ENCODE data around the gene FRAT2.

The FRAT2 gene

DNA sequence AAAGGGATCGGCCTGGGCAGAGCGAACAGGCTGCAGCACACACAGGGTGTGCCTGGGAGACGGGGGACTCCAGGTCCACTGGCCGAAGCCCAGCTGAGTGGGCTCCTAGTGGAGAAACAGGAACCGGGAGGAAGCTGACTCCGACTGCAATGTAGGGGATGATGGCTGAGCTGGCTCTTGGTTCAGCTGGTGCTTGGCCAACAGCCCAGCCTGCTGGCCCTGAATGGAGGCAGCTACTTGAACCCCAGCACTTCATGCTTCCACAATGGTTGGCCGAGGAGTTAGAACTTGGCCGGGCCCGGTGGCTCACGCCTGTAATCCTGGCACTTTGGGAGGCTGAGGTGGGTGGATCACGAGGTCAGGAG lies 27.0 kb upstream of the FRAT2 start:
- Histone ChIP-seq H3K27ac (no peak overlapping the region), H3K36me3 (peaks cover 12 to 85% (median 56%) of the 10 kb centered on the region in 3 donors), H3K27me3 (no peaks in the 10 kb centered on the region), H3K4me1 (no peaks in the 10 kb centered on the region), H3K4me3 (no peak overlapping the region), H3K9me3 (no peaks in the 10 kb centered on the region)
- TF ChIP-seq, protein P1, sequence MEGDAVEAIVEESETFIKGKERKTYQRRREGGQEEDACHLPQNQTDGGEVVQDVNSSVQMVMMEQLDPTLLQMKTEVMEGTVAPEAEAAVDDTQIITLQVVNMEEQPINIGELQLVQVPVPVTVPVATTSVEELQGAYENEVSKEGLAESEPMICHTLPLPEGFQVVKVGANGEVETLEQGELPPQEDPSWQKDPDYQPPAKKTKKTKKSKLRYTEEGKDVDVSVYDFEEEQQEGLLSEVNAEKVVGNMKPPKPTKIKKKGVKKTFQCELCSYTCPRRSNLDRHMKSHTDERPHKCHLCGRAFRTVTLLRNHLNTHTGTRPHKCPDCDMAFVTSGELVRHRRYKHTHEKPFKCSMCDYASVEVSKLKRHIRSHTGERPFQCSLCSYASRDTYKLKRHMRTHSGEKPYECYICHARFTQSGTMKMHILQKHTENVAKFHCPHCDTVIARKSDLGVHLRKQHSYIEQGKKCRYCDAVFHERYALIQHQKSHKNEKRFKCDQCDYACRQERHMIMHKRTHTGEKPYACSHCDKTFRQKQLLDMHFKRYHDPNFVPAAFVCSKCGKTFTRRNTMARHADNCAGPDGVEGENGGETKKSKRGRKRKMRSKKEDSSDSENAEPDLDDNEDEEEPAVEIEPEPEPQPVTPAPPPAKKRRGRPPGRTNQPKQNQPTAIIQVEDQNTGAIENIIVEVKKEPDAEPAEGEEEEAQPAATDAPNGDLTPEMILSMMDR (IDR thresholded peaks at IDR 0.05) = no peak
- intact Hi-C loops (cut with DNase I; ENCODE audit: low total_unique reads) = loop anchor here (10.0 kb wide), 1 partner anchor 297 kb away; no protein-coding TSS in a partner anchor
- DNase-seq = no peak

DNA sequence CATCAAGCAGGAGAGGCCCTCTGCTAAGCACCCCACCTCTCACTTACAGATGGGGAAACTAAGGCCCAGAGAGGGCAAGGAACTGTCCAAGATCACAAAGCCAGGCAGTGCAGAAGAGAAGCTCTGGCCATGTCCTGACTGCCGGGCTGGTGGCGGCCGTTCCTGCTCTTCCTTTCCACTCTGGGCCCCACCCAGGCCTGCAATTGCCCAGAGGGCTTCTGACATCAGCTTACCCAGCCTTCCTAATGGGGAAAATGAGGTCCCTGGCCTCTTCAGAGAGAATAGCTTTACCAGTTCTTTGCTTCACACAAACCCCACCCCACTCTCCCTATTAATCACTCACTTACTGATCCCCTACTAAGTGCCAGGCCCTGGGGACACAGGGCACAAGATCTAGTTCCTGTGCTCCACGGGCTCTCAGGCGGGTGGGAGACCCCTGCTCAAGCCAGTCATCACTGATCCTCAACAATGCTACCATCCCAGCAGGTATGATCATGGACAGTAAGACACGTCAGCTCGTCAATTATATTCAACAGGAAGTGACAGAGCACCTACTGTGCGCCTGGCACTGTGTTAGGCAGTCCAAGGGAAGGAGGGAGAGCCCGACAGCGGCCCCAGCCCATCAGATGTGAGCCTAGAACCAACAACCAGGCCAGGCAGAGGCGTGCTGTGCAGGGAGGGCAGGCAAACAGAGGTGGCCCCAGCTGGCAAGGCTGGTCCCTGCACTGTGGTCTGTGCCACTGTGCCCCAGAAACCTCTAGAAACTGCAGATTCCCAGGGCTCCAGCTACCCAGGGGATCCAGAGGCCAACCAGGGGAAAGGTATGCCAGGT lies 26.4 kb upstream of the FRAT2 start:
- peaks cover 6 to 85% (median 53%) of the 10 kb centered on the region in 3 donors for H3K36me3 ChIP-seq
- no peaks in the 10 kb centered on the region for H3K4me1 ChIP-seq
- H3K9me3 ChIP-seq = no peaks in the 10 kb centered on the region
- no peak for DNase-seq
- intact Hi-C loops (cut with DNase I; ENCODE audit: low total_unique reads) = loop anchor here (10.0 kb wide), 1 partner anchor 296 kb away; no protein-coding TSS in a partner anchor
- H3K27ac ChIP-seq = no peak overlapping the region
- H3K27me3 ChIP-seq = no peaks in the 10 kb centered on the region
- no peak overlapping the region for H3K4me3 ChIP-seq
- TF ChIP-seq, protein P1 (IDR thresholded peaks at IDR 0.05) = no peak

- intact Hi-C loops (cut with DNase I; ENCODE audit: low total_unique reads) = loop anchor here (10.0 kb wide), 1 partner anchor 84 kb away; no protein-coding TSS in a partner anchor
- Histone ChIP-seq H3K9me3 (no peaks in the 10 kb centered on the region), H3K4me1 (no peaks in the 10 kb centered on the region), H3K27ac (no peak overlapping the region), H3K36me3 (peaks cover 6 to 65% (median 40%) of the 10 kb centered on the region in 3 donors), H3K27me3 (no peaks in the 10 kb centered on the region), H3K4me3 (no peak overlapping the region)
- no peak for DNase-seq
- TF ChIP-seq, protein P1 (IDR thresholded peaks at IDR 0.05) = no peak
Observed at GRCh38 chr10:97358781-97359180, 24.3 kb upstream of the FRAT2 start.

- intact Hi-C loops (cut with DNase I; ENCODE audit: low total_unique reads) = loop anchor here (10.0 kb wide), 1 partner anchor 84 kb away; no protein-coding TSS in a partner anchor
- Histone ChIP-seq H3K4me1 (no peaks in the 10 kb centered on the region), H3K9me3 (no peaks in the 10 kb centered on the region), H3K36me3 (peaks cover 6 to 61% (median 36%) of the 10 kb centered on the region in 3 donors), H3K4me3 (no peak overlapping the region), H3K27me3 (no peaks in the 10 kb centered on the region), H3K27ac (no peak overlapping the region)
- TF ChIP-seq, protein P1 (IDR thresholded peaks at IDR 0.05) = no peak
- no peak for DNase-seq
Observed at GRCh38 chr10:97358349-97358748, 23.8 kb upstream of the FRAT2 start.

DNA sequence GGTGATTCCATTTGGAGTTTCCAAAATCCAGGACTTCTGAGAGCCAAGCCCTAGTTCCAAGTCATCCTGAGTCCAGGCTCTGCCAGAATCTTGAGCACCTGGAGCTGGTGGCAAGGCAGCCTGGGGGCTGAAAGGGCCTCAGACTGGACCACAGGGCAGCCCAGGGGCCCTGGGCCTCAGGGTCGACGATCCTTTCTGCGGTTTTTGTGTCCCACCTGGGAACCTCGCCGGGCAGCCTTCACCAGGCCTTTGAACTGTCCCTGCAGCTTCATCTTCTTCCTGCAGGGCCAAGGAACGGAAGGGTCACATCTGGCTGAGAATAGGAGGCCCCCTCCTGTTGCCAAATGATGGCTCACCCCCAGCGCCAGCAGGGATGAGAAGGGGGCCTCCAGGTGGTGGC lies 22.4 kb upstream of the FRAT2 start:
- Histone ChIP-seq H3K4me3 (no peak overlapping the region), H3K9me3 (no peaks in the 10 kb centered on the region), H3K36me3 (peaks cover 6 to 48% (median 30%) of the 10 kb centered on the region in 3 donors), H3K27ac (no peak overlapping the region), H3K27me3 (no peaks in the 10 kb centered on the region), H3K4me1 (no peaks in the 10 kb centered on the region)
- DNase-seq = no peak
- intact Hi-C loops (cut with DNase I; ENCODE audit: low total_unique reads) = loop anchor here (10.0 kb wide), 1 partner anchor 82 kb away; no protein-coding TSS in a partner anchor
- TF ChIP-seq, protein P1 (IDR thresholded peaks at IDR 0.05) = no peak
